Neural cell (in vitro differentiated cells): Measurements from ENCODE around the gene P2RX5. TPM values are rescaled to one million over a fixed set of nuclear protein-coding genes. Genes with fewer than 3 reads are reported as not detected.

ENCODE experiments used
- H2AFZ ChIP-seq: fragments of 200-600, 300-800 bp; sonication (generic), shearing (Covaris generic); 2 replicates; pipeline ENCODE4 v1.6.0; 2014; ENCODE audit warnings: low read depth, mild to moderate bottlenecking, antibody characterized with exemption, low read length, moderate library complexity
- H3F3A ChIP-seq: fragments of 200-600 bp; shearing (Covaris generic); 2 replicates; pipeline ENCODE4 v1.6.1; 2016; ENCODE audit warnings: mild to moderate bottlenecking, moderate library complexity, mixed read lengths, antibody characterized with exemption, low read length; ENCODE audit not compliant: insufficient read depth, poor library complexity, severe bottlenecking
- H3K27ac ChIP-seq: fragments of 200-600, 300-800 bp; sonication (generic), shearing (Covaris generic); 2 replicates; pipeline ENCODE4 v1.5.1; 2014; ENCODE audit warnings: mild to moderate bottlenecking, low read length, moderate library complexity
- H3K27me3 ChIP-seq: fragments of 300-800, 200-600 bp; sonication (generic), shearing (Covaris generic); 2 replicates; pipeline ENCODE4 v1.6.0; 2014; ENCODE audit warnings: mild to moderate bottlenecking, low read depth, low read length, moderate library complexity; ENCODE audit not compliant: insufficient read depth
- H3K36me3 ChIP-seq: fragments of 300-800, 200-600 bp; sonication (generic), shearing (Covaris generic); 2 replicates; pipeline ENCODE4 v1.5.1; 2014; ENCODE audit warnings: mild to moderate bottlenecking, antibody characterized with exemption, low read length, moderate library complexity; ENCODE audit not compliant: insufficient read depth
- H3K4me2 ChIP-seq: fragments of 300-800, 200-600 bp; sonication (generic), shearing (Covaris generic); 2 replicates; pipeline ENCODE4 v1.6.0; 2014; ENCODE audit warnings: mild to moderate bottlenecking, low read length
- H3K4me3 ChIP-seq: fragments of 300-800, 200-600 bp; sonication (generic), shearing (Covaris generic); 2 replicates; pipeline ENCODE4 v1.5.1; 2014; ENCODE audit warnings: mild to moderate bottlenecking, low read length, moderate library complexity
- H3K79me2 ChIP-seq: fragments of 200-600 bp; shearing (Covaris generic); replicated peaks from 2 replicates; pipeline ENCODE4 v1.6.0; 2014; ENCODE audit warnings: mild to moderate bottlenecking, low read length, moderate library complexity; ENCODE audit not compliant: insufficient read depth
- H3K9ac ChIP-seq: fragments of 300-800, 200-600 bp; sonication (generic), shearing (Covaris generic); 2 replicates; pipeline ENCODE4 v1.6.1; 2016; ENCODE audit warnings: mild to moderate bottlenecking, low read length, mixed read lengths
- H3K9me2 ChIP-seq: fragments of 200-600 bp; shearing (Covaris generic); 2 replicates; pipeline ENCODE4 v1.6.1; 2016; ENCODE audit warnings: mild to moderate bottlenecking, low read length, mixed read lengths; ENCODE audit not compliant: insufficient read depth
- H3K9me3 ChIP-seq: fragments of 200-600, 300-800 bp; sonication (generic), shearing (Covaris generic); 2 replicates; pipeline ENCODE4 v1.6.1; 2016; ENCODE audit warnings: mild to moderate bottlenecking, mixed run types, low read length, moderate library complexity, mixed read lengths
- H4K20me1 ChIP-seq: fragments of 200-600 bp; shearing (Covaris generic); 2 replicates; pipeline ENCODE4 v1.6.1; 2016; ENCODE audit warnings: mild to moderate bottlenecking, mixed run types; ENCODE audit not compliant: insufficient read depth
- EP300 ChIP-seq: fragments of 450-650 bp; conservative IDR thresholded peaks from 2 replicates; pipeline ENCODE4 v1.6.1; 2014; ENCODE audit warnings: antibody characterized with exemption, mild to moderate bottlenecking, moderate library complexity; ENCODE audit not compliant: poor library complexity, severe bottlenecking
- EZH2 ChIP-seq: fragments of 200-600, 300-800 bp; shearing (Covaris generic), sonication (generic); IDR thresholded peaks from 2 replicates; pipeline ENCODE4 v1.6.1; 2014; ENCODE audit warnings: antibody characterized with exemption, low read length, borderline replicate concordance, mild to moderate bottlenecking; ENCODE audit not compliant: insufficient read depth, poor library complexity, severe bottlenecking
- MXI1 ChIP-seq: fragments of 450-650 bp; conservative IDR thresholded peaks from 2 replicates; pipeline ENCODE4 v1.6.1; 2014; ENCODE audit warnings: antibody characterized with exemption, mild to moderate bottlenecking; ENCODE audit not compliant: poor library complexity, severe bottlenecking
- POLR2AphosphoS5 ChIP-seq: IDR thresholded peaks from 2 replicates; pipeline ENCODE4 v1.6.1; 2012
- RAD21 ChIP-seq: fragments of 450-650 bp; conservative IDR thresholded peaks from 2 replicates; pipeline ENCODE4 v1.6.1; 2014; ENCODE audit warnings: antibody characterized with exemption, mild to moderate bottlenecking, moderate library complexity
- SMC3 ChIP-seq: fragments of 450-650 bp; conservative IDR thresholded peaks from 2 replicates; pipeline ENCODE4 v1.6.1; 2014; ENCODE audit warnings: antibody characterized with exemption, mild to moderate bottlenecking, moderate library complexity; ENCODE audit not compliant: poor library complexity
- TAF1 ChIP-seq: IDR thresholded peaks from 2 replicates; pipeline ENCODE4 v1.6.1; 2012; ENCODE audit warnings: low read depth
- polyA plus RNA-seq: library from polyadenylated mRNA; depleted of rRNA; stranded (reverse); fragments of >200 nt; gene quantifications from 2 replicates; pipeline ENCODE4 v1.2.3, GENCODE V29; 2014
- TF ChIP-seq, protein P1 (sequence below): fragments of 450-650 bp; IDR thresholded peaks from 2 replicates; pipeline ENCODE4 v1.5.1; 2014; ENCODE audit warnings: antibody characterized with exemption, mild to moderate bottlenecking, moderate library complexity; ENCODE audit not compliant: poor library complexity, severe bottlenecking
- TF ChIP-seq, protein P2 (sequence below): IDR thresholded peaks from 2 replicates; pipeline ENCODE4 v1.6.1; 2012; ENCODE audit warnings: borderline replicate concordance

Gene P2RX5
- polyA plus RNA-seq, 1 donor from 2014 or later = 7.0 TPM

DNA sequence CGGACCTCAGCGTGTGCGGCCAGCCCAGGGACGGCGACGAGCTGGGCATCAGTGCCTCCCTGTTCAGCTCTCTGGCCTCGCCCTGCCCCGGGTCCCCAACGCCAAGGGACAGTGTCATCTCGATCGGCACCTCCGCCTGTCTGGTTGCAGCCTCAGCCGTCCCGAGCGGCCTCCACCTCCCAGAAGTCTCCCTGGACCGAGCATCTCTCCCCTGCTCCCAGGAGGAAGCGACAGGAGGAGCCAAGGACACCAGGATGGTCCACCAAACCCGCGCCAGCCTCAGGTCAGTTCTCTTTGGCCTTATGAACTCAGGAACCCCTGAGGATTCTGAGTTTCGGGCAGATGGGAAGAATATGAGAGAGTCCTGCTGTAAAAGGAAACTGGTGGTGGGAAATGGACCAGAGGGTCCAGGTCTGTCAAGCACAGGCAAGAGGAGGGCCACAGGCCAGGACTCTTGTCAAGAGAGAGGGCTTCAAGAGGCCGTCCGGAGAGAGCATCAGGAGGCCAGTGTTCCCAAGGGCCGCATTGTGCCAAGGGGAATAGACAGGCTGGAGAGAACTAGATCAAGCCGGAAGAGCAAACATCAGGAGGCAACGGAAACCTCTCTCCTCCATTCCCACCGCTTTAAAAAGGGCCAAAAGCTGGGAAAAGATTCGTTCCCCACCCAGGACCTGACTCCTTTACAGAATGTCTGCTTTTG is 28.6 kb upstream of the P2RX5 start:
- peaks cover 5% of the 10 kb centered on the region for H3F3A ChIP-seq

DNA sequence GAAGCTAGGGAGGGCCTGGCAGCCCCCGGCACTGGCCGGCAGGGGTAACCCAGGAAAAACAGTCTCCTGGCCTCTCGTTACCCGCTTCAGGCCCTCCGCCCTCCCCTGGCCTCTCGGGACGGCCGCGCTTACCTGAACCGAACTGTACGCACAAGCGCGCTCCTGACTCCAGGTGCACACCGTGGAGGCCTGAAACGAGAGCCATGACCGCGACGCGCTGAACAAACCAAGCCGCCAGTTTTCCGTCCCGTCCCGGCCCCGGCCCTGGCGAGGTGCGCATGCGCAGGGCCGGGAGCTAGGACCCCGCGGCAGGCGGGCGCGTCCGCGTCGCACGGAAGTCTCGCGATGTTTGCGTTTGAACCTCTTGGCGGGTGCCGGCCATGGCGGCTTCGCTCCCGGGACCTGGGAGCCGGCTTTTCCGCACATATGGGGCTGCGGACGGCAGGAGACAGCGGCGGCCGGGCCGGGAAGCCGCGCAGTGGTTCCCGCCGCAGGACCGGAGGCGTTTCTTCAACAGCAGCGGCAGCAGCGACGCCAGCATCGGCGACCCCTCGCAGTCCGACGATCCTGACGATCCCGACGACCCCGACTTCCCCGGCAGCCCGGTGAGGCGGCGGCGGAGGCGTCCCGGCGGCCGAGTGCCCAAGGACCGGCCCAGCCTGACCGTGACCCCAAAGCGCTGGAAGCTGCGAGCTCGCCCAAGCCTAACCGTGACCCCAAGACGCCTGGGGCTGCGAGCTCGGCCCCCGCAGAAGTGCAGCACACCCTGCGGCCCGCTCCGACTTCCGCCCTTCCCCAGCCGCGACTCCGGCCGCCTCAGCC is 27.8 kb upstream of the P2RX5 start, which contains the start of gene HASPIN:
Gene HASPIN (plus strand): TSS at position 348 of the 822 bp plus-strand sequence. CDS start 33 bp downstream, at position 381.
- peak within 1 kb of the TSS; percentile 76 for H3K27ac ChIP-seq
- no peaks in the 10 kb centered on the region for H3K27me3 ChIP-seq
- peak within 1 kb of the TSS; percentile 86 for H3K9ac ChIP-seq
- H4K20me1 ChIP-seq = no peaks in the 10 kb centered on the region
- peak within 1 kb of the TSS; percentile 78 for H3K4me3 ChIP-seq
- H3F3A ChIP-seq = peaks cover 5% of the 10 kb centered on the region
- H3K4me2 ChIP-seq = peak within 1 kb of the TSS; percentile 87
- H2AFZ ChIP-seq = peak within 1 kb of the TSS; percentile 62
- no peaks in the 10 kb centered on the region for H3K36me3 ChIP-seq
- no peaks in the 10 kb centered on the region for H3K9me2 ChIP-seq
- no peaks in the 10 kb centered on the region for H3K9me3 ChIP-seq
- H3K79me2 ChIP-seq = peaks cover 13% of the 10 kb centered on the region
- TF ChIP-seq MXI1 (peak; percentile 99), RAD21 (peak; percentile 35), TAF1 (peak; percentile 94), SMC3 (peak; percentile 55), POLR2AphosphoS5 (peak; percentile 93)
- TF ChIP-seq, protein P1, sequence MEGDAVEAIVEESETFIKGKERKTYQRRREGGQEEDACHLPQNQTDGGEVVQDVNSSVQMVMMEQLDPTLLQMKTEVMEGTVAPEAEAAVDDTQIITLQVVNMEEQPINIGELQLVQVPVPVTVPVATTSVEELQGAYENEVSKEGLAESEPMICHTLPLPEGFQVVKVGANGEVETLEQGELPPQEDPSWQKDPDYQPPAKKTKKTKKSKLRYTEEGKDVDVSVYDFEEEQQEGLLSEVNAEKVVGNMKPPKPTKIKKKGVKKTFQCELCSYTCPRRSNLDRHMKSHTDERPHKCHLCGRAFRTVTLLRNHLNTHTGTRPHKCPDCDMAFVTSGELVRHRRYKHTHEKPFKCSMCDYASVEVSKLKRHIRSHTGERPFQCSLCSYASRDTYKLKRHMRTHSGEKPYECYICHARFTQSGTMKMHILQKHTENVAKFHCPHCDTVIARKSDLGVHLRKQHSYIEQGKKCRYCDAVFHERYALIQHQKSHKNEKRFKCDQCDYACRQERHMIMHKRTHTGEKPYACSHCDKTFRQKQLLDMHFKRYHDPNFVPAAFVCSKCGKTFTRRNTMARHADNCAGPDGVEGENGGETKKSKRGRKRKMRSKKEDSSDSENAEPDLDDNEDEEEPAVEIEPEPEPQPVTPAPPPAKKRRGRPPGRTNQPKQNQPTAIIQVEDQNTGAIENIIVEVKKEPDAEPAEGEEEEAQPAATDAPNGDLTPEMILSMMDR = peak; percentile 54
- TF ChIP-seq, protein P2, sequence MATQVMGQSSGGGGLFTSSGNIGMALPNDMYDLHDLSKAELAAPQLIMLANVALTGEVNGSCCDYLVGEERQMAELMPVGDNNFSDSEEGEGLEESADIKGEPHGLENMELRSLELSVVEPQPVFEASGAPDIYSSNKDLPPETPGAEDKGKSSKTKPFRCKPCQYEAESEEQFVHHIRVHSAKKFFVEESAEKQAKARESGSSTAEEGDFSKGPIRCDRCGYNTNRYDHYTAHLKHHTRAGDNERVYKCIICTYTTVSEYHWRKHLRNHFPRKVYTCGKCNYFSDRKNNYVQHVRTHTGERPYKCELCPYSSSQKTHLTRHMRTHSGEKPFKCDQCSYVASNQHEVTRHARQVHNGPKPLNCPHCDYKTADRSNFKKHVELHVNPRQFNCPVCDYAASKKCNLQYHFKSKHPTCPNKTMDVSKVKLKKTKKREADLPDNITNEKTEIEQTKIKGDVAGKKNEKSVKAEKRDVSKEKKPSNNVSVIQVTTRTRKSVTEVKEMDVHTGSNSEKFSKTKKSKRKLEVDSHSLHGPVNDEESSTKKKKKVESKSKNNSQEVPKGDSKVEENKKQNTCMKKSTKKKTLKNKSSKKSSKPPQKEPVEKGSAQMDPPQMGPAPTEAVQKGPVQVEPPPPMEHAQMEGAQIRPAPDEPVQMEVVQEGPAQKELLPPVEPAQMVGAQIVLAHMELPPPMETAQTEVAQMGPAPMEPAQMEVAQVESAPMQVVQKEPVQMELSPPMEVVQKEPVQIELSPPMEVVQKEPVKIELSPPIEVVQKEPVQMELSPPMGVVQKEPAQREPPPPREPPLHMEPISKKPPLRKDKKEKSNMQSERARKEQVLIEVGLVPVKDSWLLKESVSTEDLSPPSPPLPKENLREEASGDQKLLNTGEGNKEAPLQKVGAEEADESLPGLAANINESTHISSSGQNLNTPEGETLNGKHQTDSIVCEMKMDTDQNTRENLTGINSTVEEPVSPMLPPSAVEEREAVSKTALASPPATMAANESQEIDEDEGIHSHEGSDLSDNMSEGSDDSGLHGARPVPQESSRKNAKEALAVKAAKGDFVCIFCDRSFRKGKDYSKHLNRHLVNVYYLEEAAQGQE = peak; percentile 88

More for the DNA sequence above, 28.6 kb upstream of the P2RX5 start:
- H3K9ac ChIP-seq = peak overlapping the region; percentile 23
- H3K9me3 ChIP-seq = no peaks in the 10 kb centered on the region
- no peak overlapping the region for H3K27ac ChIP-seq
- no peaks in the 10 kb centered on the region for H3K36me3 ChIP-seq
- H3K79me2 ChIP-seq = peaks cover 13% of the 10 kb centered on the region
- H3K4me2 ChIP-seq = peak overlapping the region; percentile 55
- peak overlapping the region; percentile 78 for H3K4me3 ChIP-seq
- no peak for TF ChIP-seq SMC3
- TF ChIP-seq, protein P1 = no peak
- TF ChIP-seq, protein P2 = no peak
- no peak for TF ChIP-seq EP300
- no peak for TF ChIP-seq RAD21
- TF ChIP-seq EZH2 = no peak
- no peak for TF ChIP-seq TAF1
- TF ChIP-seq POLR2AphosphoS5 = no peak
- no peak for TF ChIP-seq MXI1
- no peak overlapping the region for H2AFZ ChIP-seq
- no peaks in the 10 kb centered on the region for H4K20me1 ChIP-seq
- no peaks in the 10 kb centered on the region for H3K27me3 ChIP-seq
- H3K9me2 ChIP-seq = no peaks in the 10 kb centered on the region
